Measurements from ENCODE around the gene ARHGAP26. TPM values are rescaled to one million over a fixed set of nuclear protein-coding genes. Genes with fewer than 3 reads are reported as not detected.

ARHGAP26 gene
- total RNA-seq, 4 donors from 2014 or later = 61.0 to 76.7 (median 61.2) TPM

DNA sequence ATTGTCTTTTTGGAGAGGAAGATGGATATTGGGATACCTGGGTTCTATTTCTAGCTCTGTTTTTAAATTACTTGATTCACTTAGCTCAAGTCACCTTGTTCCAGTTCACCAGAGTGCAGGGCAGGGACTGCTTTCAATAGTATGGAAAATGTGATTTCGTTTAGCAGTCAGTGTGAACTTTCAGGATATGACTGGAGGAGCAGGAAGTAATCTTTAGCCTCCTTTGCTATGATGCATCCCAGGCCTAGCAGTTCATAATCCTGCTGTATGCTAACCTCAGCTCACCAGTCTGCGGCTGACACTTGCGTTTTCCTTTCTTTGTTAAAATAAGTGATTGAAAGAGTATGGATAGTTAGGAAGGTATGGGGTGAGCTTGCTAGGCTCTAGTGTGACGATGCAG, 169.7 kb downstream of the ARHGAP26 start:
- DNase-seq = no peak
- 90 to 96% methylated on average over 3 to 4 of the region's 4 CpGs for WGBS, 2 donors (ENCODE audit: low coverage in 1 of 2)
- Histone ChIP-seq H3K27me3 (no peaks in the 10 kb centered on the region), H3K4me3 (no peak overlapping the region), H3K9me3 (no peaks in the 10 kb centered on the region), H3K36me3 (no peaks in the 10 kb centered on the region), H3K4me1 (peaks cover 0 to 9% (median 6%) of the 10 kb centered on the region in 4 donors), H3K27ac (no peak overlapping the region)
- in situ Hi-C loops (cut with MboI; ENCODE audit: low pct_ligation_motif_present in 1 of 4, low pct_unique_long_range_greater_than_20kb in 1 of 4, low sequenced_read_pairs in 3 of 4) = no loop called here
- intact Hi-C loops (cut with DNase I; ENCODE audit: low total_unique reads) = no loop called here
- no peak for TF ChIP-seq POLR2AphosphoS5 (IDR thresholded peaks at IDR 0.05)
- no peak for TF ChIP-seq CTCF (IDR thresholded peaks at IDR 0.05)
- no peak for TF ChIP-seq POLR2A (IDR thresholded peaks at IDR 0.05)
- TF ChIP-seq EP300 (IDR thresholded peaks at IDR 0.05; ENCODE audit: low read depth) = no peak

DNA sequence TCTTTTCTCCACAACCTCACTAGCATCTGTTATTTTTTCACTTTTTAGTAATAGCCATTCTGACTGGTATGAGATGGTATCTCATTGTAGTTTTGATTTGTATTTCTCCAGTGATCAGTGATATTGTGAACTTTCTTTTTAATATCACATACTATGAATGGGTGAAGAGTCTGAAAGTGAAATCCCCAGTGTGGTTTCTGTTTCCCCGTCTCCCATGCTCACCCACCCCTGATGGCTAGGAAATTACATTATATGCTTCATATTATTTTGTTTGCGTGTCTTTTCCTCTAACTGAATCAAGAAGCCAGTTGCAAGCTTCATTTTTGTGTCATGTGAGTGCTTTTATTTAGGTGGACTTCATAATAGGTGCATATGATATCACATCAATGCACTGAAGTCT, 171.1 kb downstream of the ARHGAP26 start:
- Histone ChIP-seq H3K4me1 (peaks cover 0 to 4% (median 0%) of the 10 kb centered on the region in 4 donors), H3K27me3 (no peaks in the 10 kb centered on the region), H3K36me3 (no peaks in the 10 kb centered on the region), H3K9me3 (no peaks in the 10 kb centered on the region), H3K27ac (no peak overlapping the region), H3K4me3 (no peak overlapping the region)
- intact Hi-C loops (cut with DNase I; ENCODE audit: low total_unique reads) = no loop called here
- in situ Hi-C loops (cut with MboI; ENCODE audit: low pct_ligation_motif_present in 1 of 4, low pct_unique_long_range_greater_than_20kb in 1 of 4, low sequenced_read_pairs in 3 of 4) = no loop called here
- TF ChIP-seq POLR2AphosphoS5 (IDR thresholded peaks at IDR 0.05) (no peak), POLR2A (IDR thresholded peaks at IDR 0.05) (no peak), CTCF (IDR thresholded peaks at IDR 0.05) (no peak), EP300 (IDR thresholded peaks at IDR 0.05; ENCODE audit: low read depth) (no peak)
- WGBS, 2 donors (ENCODE audit: low coverage in 1 of 2) = 81 to 89% methylated on average over 1 to 2 of the region's 2 CpGs
- DNase-seq = no peak

- DNase-seq = no peak
- no peak overlapping the region for H3K4me3 ChIP-seq
- H3K27me3 ChIP-seq = no peaks in the 10 kb centered on the region
- in situ Hi-C loops (cut with MboI; ENCODE audit: low pct_ligation_motif_present in 1 of 4, low pct_unique_long_range_greater_than_20kb in 1 of 4, low sequenced_read_pairs in 3 of 4) (no loop called here), intact Hi-C loops (cut with DNase I; ENCODE audit: low total_unique reads) (no loop called here)
- no peaks in the 10 kb centered on the region for H3K9me3 ChIP-seq
- no peaks in the 10 kb centered on the region for H3K36me3 ChIP-seq
- H3K4me1 ChIP-seq = no peaks in the 10 kb centered on the region
- 77% methylated on average over 4 of the region's 4 CpGs; no CpG with 5 or more reads in 1 of the 2 donors for WGBS, 2 donors (ENCODE audit: low coverage in 1 of 2)
- H3K27ac ChIP-seq = no peak overlapping the region
- TF ChIP-seq EP300 (IDR thresholded peaks at IDR 0.05; ENCODE audit: low read depth) = no peak
- no peak for TF ChIP-seq CTCF (IDR thresholded peaks at IDR 0.05)
- TF ChIP-seq POLR2A (IDR thresholded peaks at IDR 0.05) = no peak
- no peak for TF ChIP-seq POLR2AphosphoS5 (IDR thresholded peaks at IDR 0.05)
These were observed 172.7 kb downstream of the ARHGAP26 start for GRCh38 chr5:142942901-142943300.

GRCh38 chr5:142944140-142944539, 174.0 kb downstream of the ARHGAP26 start:
- intact Hi-C loops (cut with DNase I; ENCODE audit: low total_unique reads) (no loop called here), in situ Hi-C loops (cut with MboI; ENCODE audit: low pct_ligation_motif_present in 1 of 4, low pct_unique_long_range_greater_than_20kb in 1 of 4, low sequenced_read_pairs in 3 of 4) (no loop called here)
- no peaks in the 10 kb centered on the region for H3K27me3 ChIP-seq
- WGBS, 2 donors (ENCODE audit: low coverage in 1 of 2) = 73% methylated on average over 1 of the region's 1 CpG
- H3K4me3 ChIP-seq = no peak overlapping the region
- no peaks in the 10 kb centered on the region for H3K36me3 ChIP-seq
- no peaks in the 10 kb centered on the region for H3K9me3 ChIP-seq
- no peak for DNase-seq
- H3K4me1 ChIP-seq = no peaks in the 10 kb centered on the region
- TF ChIP-seq POLR2A (IDR thresholded peaks at IDR 0.05) (no peak), EP300 (IDR thresholded peaks at IDR 0.05; ENCODE audit: low read depth) (no peak), CTCF (IDR thresholded peaks at IDR 0.05) (no peak), POLR2AphosphoS5 (IDR thresholded peaks at IDR 0.05) (no peak)
- H3K27ac ChIP-seq = no peak overlapping the region
